GM19468 (cell line): ENCODE measurements around the gene SLC22A13.

Experiments
- ATAC-seq: cut with Tn5 transposase; IDR thresholded peaks from one replicate; pipeline ENCODE4 v1.9.1; 2021; ENCODE audit warnings: mild to moderate bottlenecking, moderate library complexity, moderate number of reproducible peaks; ENCODE audit not compliant: unreplicated experiment; ENCODE audit errors: extremely low read depth

SLC22A13 gene

DNA sequence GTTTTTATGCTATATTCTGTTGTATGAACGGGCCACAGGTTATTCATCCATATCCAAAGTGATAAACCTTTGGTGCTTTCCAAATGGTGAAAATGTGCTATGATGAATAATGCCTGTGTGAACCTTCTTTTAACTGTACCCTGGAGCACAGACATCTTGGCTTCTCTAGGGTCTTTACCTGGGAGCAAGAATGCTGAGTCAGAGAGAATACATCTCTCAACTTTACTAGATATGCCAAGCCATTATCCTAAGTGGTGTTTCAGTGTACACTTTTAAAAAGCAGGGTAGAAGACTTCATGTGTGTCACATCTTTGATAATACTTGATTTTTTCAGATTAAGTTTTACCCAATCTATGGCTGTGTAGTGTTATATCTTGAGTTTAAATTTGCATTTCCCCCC is 57.4 kb downstream of the SLC22A13 start:
- ATAC-seq: no peak

DNA sequence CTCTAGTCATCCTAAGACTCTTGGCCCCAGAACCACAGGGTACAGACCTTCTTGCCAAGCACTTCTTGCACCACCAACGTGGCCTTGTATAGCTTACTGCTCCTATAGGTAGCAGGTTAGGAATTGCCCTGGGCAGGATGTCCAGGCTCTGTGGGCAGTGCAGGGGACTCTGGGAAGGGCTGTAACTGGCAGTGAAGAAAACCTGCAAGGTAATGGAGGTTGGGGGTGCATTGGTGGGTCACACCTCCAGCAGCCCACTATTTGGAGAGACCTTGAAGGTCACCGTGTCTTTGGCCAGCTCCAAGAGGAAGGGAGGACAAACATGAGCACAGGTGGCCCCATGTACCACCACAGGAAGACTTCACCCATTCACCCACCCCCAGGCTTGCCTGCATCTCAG is 59.6 kb downstream of the SLC22A13 start:
- ATAC-seq: no peak

DNA sequence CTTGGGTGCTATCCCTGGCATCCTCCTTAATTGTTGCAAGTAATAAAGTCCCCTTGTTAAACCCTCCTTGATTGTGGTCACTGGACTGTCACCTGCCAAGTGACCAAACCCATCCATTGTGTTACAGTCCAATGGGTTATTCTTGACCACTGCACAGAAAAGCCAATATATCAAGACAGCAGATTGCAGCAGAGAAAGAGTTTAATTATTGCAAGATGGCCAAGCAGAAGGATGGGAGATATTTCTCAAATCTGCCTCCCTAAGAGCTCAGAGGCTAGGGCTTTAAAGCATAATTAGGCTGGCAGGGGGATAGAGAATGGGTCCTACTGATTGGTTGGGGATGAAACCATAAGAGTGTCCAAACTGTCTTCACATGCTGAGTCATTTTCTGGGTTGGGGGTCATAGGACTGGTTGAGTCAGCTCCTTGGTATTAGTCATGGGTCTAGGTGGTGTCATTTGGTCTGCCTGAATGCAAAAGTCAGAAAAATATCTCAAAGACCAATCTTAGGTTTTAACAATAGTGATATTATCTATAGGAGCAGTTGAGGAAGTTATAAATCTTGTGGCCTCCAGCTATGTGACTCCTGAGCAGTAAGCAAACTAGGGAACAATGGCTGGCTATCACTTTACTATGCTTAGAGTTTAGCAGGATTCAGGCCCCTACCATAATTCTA is 61.9 kb downstream of the SLC22A13 start:
- ATAC-seq: no peak
